Astrocyte of the spinal cord (primary cell): Measurements from ENCODE around the gene NKIRAS2.
A peak's percentile ranks its signal among the peaks of the same experiment; 100 is the strongest.

ENCODE experiments used
- DNase-seq: peaks from one replicate; pipeline ENCODE4 v3.0.0; 2011; ENCODE audit warnings: low read depth, low spot score
- H3K4me3 ChIP-seq: 2 replicates; pipeline ENCODE4 v1.5.1; 2011; ENCODE audit warnings: low read depth, mild to moderate bottlenecking, low read length, moderate library complexity
- in situ Hi-C: cut with HindIII; loops from 2 replicates; pipeline ENCODE4 v1.10.0; 2017; ENCODE audit warnings: low sequenced_read_pairs
- TF ChIP-seq, protein P1 (sequence below): IDR thresholded peaks from 2 replicates; pipeline ENCODE4 v1.5.1; 2012; ENCODE audit warnings: low read depth, mild to moderate bottlenecking, low read length, inconsistent platforms

The NKIRAS2 gene

GRCh38 chr17:41974658-41975057, 45.2 kb upstream of the NKIRAS2 start:
- TF ChIP-seq, protein P1, sequence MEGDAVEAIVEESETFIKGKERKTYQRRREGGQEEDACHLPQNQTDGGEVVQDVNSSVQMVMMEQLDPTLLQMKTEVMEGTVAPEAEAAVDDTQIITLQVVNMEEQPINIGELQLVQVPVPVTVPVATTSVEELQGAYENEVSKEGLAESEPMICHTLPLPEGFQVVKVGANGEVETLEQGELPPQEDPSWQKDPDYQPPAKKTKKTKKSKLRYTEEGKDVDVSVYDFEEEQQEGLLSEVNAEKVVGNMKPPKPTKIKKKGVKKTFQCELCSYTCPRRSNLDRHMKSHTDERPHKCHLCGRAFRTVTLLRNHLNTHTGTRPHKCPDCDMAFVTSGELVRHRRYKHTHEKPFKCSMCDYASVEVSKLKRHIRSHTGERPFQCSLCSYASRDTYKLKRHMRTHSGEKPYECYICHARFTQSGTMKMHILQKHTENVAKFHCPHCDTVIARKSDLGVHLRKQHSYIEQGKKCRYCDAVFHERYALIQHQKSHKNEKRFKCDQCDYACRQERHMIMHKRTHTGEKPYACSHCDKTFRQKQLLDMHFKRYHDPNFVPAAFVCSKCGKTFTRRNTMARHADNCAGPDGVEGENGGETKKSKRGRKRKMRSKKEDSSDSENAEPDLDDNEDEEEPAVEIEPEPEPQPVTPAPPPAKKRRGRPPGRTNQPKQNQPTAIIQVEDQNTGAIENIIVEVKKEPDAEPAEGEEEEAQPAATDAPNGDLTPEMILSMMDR = no peak
- DNase-seq = no peak
- in situ Hi-C loops = no loop called here
- no peak overlapping the region for H3K4me3 ChIP-seq

DNA sequence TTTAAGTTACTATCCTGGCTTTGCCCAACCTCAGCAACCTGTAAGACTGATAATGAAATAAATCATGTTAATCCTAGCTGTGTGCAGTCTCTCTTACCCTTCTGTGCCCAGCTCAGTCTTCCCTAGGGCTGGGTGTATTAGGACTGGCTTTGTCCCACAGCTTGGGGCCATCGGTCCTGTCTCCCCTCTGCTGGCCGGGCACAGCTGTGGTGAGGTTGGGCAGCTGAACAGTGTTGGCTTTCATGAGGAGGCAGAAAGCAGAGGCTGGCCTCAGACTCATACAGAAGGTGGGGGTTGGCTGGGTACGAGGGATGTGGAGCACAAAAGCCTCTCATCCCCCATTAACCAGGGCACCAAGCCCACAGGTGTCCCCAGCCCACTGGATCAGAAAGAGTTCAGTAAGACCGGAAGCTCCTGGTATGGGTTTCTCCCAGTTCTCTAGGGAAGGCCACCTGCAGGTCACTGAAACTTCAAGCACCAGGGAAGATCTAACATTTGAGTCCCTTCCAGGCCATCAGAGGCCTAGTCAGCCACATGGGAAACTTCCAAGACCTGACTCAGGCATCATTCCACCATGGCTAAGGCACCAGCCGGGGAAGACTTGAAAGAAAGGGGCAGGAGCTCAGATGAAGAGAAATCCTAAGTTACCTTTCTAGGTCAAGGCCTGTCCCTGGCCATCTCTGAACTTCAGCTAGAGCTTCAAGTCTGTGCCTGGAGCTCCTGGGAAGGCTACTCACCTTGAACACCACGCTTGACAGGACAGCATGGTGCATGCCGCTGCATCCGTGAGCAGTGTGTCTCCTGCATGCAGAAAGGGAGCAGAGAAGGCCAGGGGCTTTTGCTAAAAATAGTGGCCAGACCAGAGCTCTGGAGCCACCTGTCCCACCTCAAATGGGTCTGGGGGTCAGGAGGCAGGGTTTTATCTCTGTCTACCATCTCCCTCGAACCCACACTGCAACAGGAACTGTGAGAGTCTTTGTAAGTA, 44.5 kb upstream of the NKIRAS2 start:
- in situ Hi-C loops = no loop called here

DNA sequence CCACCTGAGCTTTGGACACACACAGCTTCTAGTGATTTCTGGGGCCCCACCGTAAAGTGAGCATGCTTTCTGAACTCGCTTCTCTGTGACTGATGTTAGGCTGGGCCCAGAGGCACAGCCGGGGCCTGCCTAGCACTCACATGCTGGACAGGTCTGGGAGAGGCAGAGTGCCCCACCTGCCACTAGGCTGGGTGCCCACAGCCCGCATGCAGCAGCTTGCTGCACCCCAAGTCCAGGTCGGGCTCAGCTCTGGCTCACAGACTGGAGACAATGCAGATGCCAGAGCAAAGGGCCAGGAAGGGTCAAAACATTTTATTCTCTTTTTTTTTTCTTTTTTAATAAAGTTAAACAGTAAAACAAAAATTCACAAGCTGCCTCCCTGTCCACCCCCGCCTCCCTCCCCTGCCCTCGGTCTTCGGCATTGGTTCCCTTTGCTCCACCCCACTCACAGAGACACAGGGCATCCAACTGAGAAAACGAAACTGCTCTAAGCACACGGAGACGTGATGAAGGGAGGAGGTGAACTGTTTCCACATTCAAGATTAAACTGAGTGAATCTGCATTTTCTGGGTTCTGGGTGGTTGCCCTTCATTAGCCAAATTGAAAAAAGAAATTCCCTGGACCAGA, 43.6 kb upstream of the NKIRAS2 start:
- no peak overlapping the region for H3K4me3 ChIP-seq
- in situ Hi-C loops = no loop called here
- TF ChIP-seq, protein P1 = no peak
- no peak for DNase-seq

More for the DNA sequence above, 44.5 kb upstream of the NKIRAS2 start:
- TF ChIP-seq, protein P1 = no peak
- peak; percentile 53 for DNase-seq
- H3K4me3 ChIP-seq = no peak overlapping the region

- no peak overlapping the region for H3K4me3 ChIP-seq
- no peak for DNase-seq
- in situ Hi-C loops = no loop called here
- TF ChIP-seq, protein P1 = no peak
These were observed 41.9 kb upstream of the NKIRAS2 start for GRCh38 chr17:41977991-41978390.

GRCh38 chr17:41982026-41982760, 37.7 kb upstream of the NKIRAS2 start:
- TF ChIP-seq, protein P1 = no peak
- in situ Hi-C loops = no loop called here
- DNase-seq = peak; percentile 47
- no peak overlapping the region for H3K4me3 ChIP-seq

DNA sequence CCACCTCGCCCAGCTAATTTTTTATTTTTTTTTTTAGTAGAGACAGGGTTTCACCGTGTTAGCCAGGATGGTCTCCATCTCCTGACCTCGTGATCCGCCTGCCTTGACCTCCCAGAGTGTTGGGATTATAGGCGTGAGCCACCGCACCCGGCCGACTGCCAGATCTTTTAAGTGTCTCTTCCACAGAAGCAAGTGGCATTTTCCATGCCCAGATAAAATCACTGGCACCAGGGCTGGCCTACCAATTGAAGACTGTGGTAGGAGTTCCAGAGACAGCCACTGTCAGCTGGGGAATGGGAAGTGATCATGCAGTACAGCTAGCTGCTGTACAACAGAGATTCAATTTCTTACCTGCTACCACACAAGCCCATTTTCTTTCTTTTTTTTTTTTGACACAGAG, 35.4 kb upstream of the NKIRAS2 start:
- in situ Hi-C loops = no loop called here
- DNase-seq = no peak
- H3K4me3 ChIP-seq = no peak overlapping the region
- TF ChIP-seq, protein P1 = no peak
